H1 (cell line): ENCODE measurements around the gene MGAT5B. TPM values are rescaled to one million over a fixed set of nuclear protein-coding genes. Genes with fewer than 3 reads are reported as not detected.

ENCODE experiments used
- RAD21 ChIP-seq, 2 experiments: IDR thresholded peaks in 1 of 2; conservative IDR thresholded peaks in 1 of 2; 2 replicates each; pipeline ENCODE4 v1.6.1; 2011; ENCODE audit warnings: low read depth in 2 of 2, low read length in 2 of 2, improper control_type of control experiment in 1 of 2, inconsistent platforms in 1 of 2, mild to moderate bottlenecking in 1 of 2, moderate library complexity in 1 of 2
- polyA plus RNA-seq, 7 experiments: library from polyadenylated mRNA; depleted of rRNA in 3 of 7; stranded (reverse) in 5 of 7; unstranded in 2 of 7; fragments of >200 nt in 5 of 7; fragments of 200-250 nt in 2 of 7; gene quantifications; 1 replicate in 5 of 7; 2 replicates in 1 of 7; 4 replicates in 1 of 7; pipeline versions ENCODE4 v1.2.1 to v1.2.3, GENCODE V29; 2011 to 2013; ENCODE audit warnings: missing spikeins in 2 of 7, mixed read lengths in 2 of 7
- total RNA-seq: library from RNA; stranded (reverse); fragmentation: NEBNext Ultra II Directional; extraction: Animal tissue kit (Norgen Biotek cat#: 25700); gene quantifications from 2 replicates; pipeline ENCODE4 v1.2.1, GENCODE V29; 2021

MGAT5B gene
- total and polyA plus RNA-seq, 2 of the 8 experiments (the other 6 are each of a cell fraction or from before 2014, with no cell fraction given): 7.9 to 8.2 TPM

GRCh38 chr17:76894842-76895241, 26.6 kb downstream of the MGAT5B start (continued):
- no peak for TF ChIP-seq RAD21 (IDR thresholded peaks at IDR 0.05 in 1 of 2, conservative IDR thresholded peaks at IDR 0.05 in 1 of 2; ENCODE audit: low read depth in 2 of 2, low read length in 2 of 2)
